HCT116 (cell line): ENCODE data around the gene KCNJ18. TPM values are rescaled to one million over a fixed set of nuclear protein-coding genes. Genes with fewer than 3 reads are reported as not detected.
"Not testable (repeated sequence)": the region's sequence is repeated elsewhere in the genome, so short reads cannot be mapped to it uniquely, and the experiment has no call there.

Source experiments
- ATAC-seq: fragments of 200-7000 bp; cut with Tn5 transposase; 2 replicates; pipeline ENCODE4 v1.9.1; 2020; ENCODE audit warnings: mild to moderate bottlenecking, moderate library complexity
- BruUV-seq: library from RNA; stranded (reverse); fragments of 400-500 nt; replicated peaks from 2 replicates; lab custom pipeline; 2021; lab: Mats Ljungman, UMichigan
- CTCF ChIA-PET: fragments of 300-600 bp; sonication (Branson Sonifier 250); formaldehyde crosslinking; loops from one replicate; lab custom pipeline; 2021; ENCODE audit warnings: antibody characterized with exemption; lab: Charles Lee
- POLR2A ChIA-PET: fragments of 300-600, 350-600 bp; sonication (Branson Sonifier 250); formaldehyde crosslinking; loops from one replicate; lab custom pipeline; 2021; ENCODE audit warnings: antibody characterized with exemption; lab: Charles Lee
- RAD21 ChIA-PET, 2 experiments: fragments of 300-600 bp; sonication (Branson Sonifier 250); formaldehyde crosslinking; loops; one replicate each; lab custom pipeline; 2023; ENCODE audit warnings: low total read pairs in 2 of 2; ENCODE audit not compliant: uncharacterized antibody in 2 of 2, unreplicated experiment in 2 of 2, low non-redundant PET in 1 of 2; lab: Charles Lee
- DNase-seq: peaks from one replicate; pipeline ENCODE4 v3.0.0-alpha.2; 2010; ENCODE audit warnings: low read depth, low spot score
- H2AFZ ChIP-seq: fragments of 200-600 bp; shearing (Covaris generic), sonication (generic); 2 replicates; pipeline ENCODE4 v1.6.1; 2017; ENCODE audit warnings: low read depth, mixed run types, mixed read lengths, antibody characterized with exemption, low read length; ENCODE audit not compliant: poor library complexity, severe bottlenecking
- H3K27ac ChIP-seq: 2 replicates; pipeline ENCODE4 v1.5.1; 2012; ENCODE audit warnings: low read depth, low read length
- H3K27me3 ChIP-seq: fragments of 200-600 bp; sonication (generic); 2 replicates; pipeline ENCODE4 v1.6.1; 2016; ENCODE audit warnings: mixed run types, low read length, mixed read lengths; ENCODE audit not compliant: insufficient read depth
- H3K36me3 ChIP-seq, 2 experiments: fragments of 200-500 bp in 1 of 2; fragments of 200-600 bp in 1 of 2; sonication (Bioruptor generic) in 1 of 2; sonication (generic) in 1 of 2; 2 replicates each; pipeline versions ENCODE4 v1.5.1 to v1.6.1; 2014 to 2016; ENCODE audit warnings: low read length in 2 of 2, inconsistent platforms in 1 of 2, mixed read lengths in 1 of 2, mixed run types in 1 of 2; ENCODE audit not compliant: insufficient read depth in 2 of 2, control insufficient read depth in 1 of 2
- H3K4me1 ChIP-seq, 2 experiments: fragments of 200-600 bp in 1 of 2; sonication (generic) in 1 of 2; 2 replicates each; pipeline versions ENCODE4 v1.5.1 to v1.6.1; 2012 to 2017; ENCODE audit warnings: low read length in 2 of 2, inconsistent platforms in 1 of 2, mild to moderate bottlenecking in 1 of 2, mixed read lengths in 1 of 2, mixed run types in 1 of 2, moderate library complexity in 1 of 2; ENCODE audit not compliant: insufficient read depth in 2 of 2, control insufficient read depth in 1 of 2
- H3K4me2 ChIP-seq: fragments of 200-600 bp; sonication (generic); 2 replicates; pipeline ENCODE4 v1.6.1; 2017; ENCODE audit warnings: mixed run types, low read length, mixed read lengths
- H3K4me3 ChIP-seq, 2 experiments: fragments of 200-600 bp in 1 of 2; sonication (generic) in 1 of 2; replicated peaks in 1 of 2; 2 replicates each; pipeline ENCODE4 v1.5.1; 2011 to 2016; ENCODE audit warnings: low read length in 2 of 2, control low read depth in 1 of 2, low read depth in 1 of 2, mild to moderate bottlenecking in 1 of 2, mixed read lengths in 1 of 2, mixed run types in 1 of 2
- H3K79me2 ChIP-seq: fragments of 200-600 bp; sonication (generic); 2 replicates; pipeline ENCODE4 v1.6.1; 2017; ENCODE audit warnings: mild to moderate bottlenecking, mixed run types, low read length, moderate library complexity, mixed read lengths; ENCODE audit not compliant: insufficient read depth
- H3K9ac ChIP-seq: fragments of 200-600 bp; sonication (generic); 2 replicates; pipeline ENCODE4 v1.6.1; 2016; ENCODE audit warnings: low read length, mixed read lengths
- H3K9me2 ChIP-seq: fragments of 200-600 bp; sonication (generic), shearing (Covaris generic); 2 replicates; pipeline ENCODE4 v1.6.1; 2017; ENCODE audit warnings: mixed run types, mild to moderate bottlenecking, moderate library complexity; ENCODE audit not compliant: insufficient read depth
- H3K9me3 ChIP-seq, 2 experiments: fragments of 200-500 bp in 1 of 2; fragments of 200-600 bp in 1 of 2; sonication (Bioruptor generic) in 1 of 2; sonication (generic) in 1 of 2; 2 replicates each; pipeline ENCODE4 v1.6.1; 2014 to 2017; ENCODE audit warnings: low read length in 2 of 2, mixed read lengths in 2 of 2, inconsistent platforms in 1 of 2, low read depth in 1 of 2, mild to moderate bottlenecking in 1 of 2, mixed run types in 1 of 2, moderate library complexity in 1 of 2; ENCODE audit not compliant: control insufficient read depth in 1 of 2, insufficient read depth in 1 of 2
- H4K20me1 ChIP-seq: fragments of 200-600 bp; sonication (generic), shearing (Covaris generic); 2 replicates; pipeline ENCODE4 v1.6.1; 2017; ENCODE audit warnings: mixed run types, mild to moderate bottlenecking, moderate library complexity; ENCODE audit not compliant: insufficient read depth
- EGR1 ChIP-seq: IDR thresholded peaks from 2 replicates; pipeline ENCODE4 v1.6.1; 2012; ENCODE audit warnings: low read depth
- EZH2phosphoT487 ChIP-seq: fragments of 200-600 bp; IDR thresholded peaks from 2 replicates; pipeline ENCODE4 v1.6.1; 2018; ENCODE audit warnings: antibody characterized with exemption, borderline replicate concordance
- JUND ChIP-seq: IDR thresholded peaks from 2 replicates; pipeline ENCODE4 v1.6.1; 2012
- SRF ChIP-seq: IDR thresholded peaks from 2 replicates; pipeline ENCODE4 v1.6.1; 2012; ENCODE audit warnings: low read depth
- ZFX ChIP-seq: fragments of 450-650 bp; IDR thresholded peaks from 2 replicates; pipeline ENCODE4 v1.6.1; 2017
- ZNF274 ChIP-seq: fragments of 200-500 bp; sonication (Bioruptor generic); IDR thresholded peaks from 2 replicates; pipeline ENCODE4 v1.6.1; 2014; ENCODE audit warnings: mild to moderate bottlenecking, low read depth, low read length, inconsistent platforms
- intact Hi-C: fragments of 100-400 bp; cut with micrococcal nuclease; formaldehyde crosslinking; loops from 2 replicates; pipeline ENCODE4 v1.10.0; 2022
- total RNA-seq: library from RNA; stranded (reverse); gene quantifications from one replicate; pipeline ENCODE4 v1.2.1, GENCODE V29; 2021; ENCODE audit not compliant: unreplicated experiment
- TF ChIP-seq, protein P1 (sequence below): IDR thresholded peaks from 2 replicates; pipeline ENCODE4 v1.6.1; 2012; ENCODE audit warnings: low read depth

Gene KCNJ18
- total RNA-seq, 1 experiment from 2014 or later, result not detected

DNA sequence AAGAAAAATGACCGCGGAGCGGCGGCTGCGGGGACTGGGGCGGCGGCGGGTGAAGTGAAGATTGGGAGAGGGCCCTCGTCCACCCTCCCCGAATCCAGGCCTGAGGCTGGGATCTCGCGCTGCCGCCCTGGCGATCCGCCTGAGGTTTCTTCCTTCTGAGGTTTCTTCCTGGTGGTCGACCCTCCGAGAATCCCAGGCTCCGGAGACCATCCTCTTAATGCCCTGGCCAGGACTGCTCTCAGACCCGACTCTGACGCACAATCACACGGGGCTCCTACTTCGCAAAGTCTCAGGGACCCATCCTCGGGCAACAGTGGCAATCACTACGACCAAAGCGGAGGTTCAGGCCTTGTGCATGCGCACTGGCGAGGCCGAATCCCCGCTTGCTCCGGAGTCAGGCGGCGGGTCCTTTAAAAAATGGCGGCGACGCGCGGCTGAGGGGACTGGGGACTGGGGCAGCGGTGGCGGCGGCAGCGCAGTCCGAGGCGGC is 18.0 kb upstream of the KCNJ18 start (continued):
- TF ChIP-seq EGR1, result no peak
- no peak for TF ChIP-seq ZFX
- no peak for TF ChIP-seq JUND
- no peak for TF ChIP-seq EZH2phosphoT487
- TF ChIP-seq, protein P1, sequence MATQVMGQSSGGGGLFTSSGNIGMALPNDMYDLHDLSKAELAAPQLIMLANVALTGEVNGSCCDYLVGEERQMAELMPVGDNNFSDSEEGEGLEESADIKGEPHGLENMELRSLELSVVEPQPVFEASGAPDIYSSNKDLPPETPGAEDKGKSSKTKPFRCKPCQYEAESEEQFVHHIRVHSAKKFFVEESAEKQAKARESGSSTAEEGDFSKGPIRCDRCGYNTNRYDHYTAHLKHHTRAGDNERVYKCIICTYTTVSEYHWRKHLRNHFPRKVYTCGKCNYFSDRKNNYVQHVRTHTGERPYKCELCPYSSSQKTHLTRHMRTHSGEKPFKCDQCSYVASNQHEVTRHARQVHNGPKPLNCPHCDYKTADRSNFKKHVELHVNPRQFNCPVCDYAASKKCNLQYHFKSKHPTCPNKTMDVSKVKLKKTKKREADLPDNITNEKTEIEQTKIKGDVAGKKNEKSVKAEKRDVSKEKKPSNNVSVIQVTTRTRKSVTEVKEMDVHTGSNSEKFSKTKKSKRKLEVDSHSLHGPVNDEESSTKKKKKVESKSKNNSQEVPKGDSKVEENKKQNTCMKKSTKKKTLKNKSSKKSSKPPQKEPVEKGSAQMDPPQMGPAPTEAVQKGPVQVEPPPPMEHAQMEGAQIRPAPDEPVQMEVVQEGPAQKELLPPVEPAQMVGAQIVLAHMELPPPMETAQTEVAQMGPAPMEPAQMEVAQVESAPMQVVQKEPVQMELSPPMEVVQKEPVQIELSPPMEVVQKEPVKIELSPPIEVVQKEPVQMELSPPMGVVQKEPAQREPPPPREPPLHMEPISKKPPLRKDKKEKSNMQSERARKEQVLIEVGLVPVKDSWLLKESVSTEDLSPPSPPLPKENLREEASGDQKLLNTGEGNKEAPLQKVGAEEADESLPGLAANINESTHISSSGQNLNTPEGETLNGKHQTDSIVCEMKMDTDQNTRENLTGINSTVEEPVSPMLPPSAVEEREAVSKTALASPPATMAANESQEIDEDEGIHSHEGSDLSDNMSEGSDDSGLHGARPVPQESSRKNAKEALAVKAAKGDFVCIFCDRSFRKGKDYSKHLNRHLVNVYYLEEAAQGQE, result no peak
- no peak for TF ChIP-seq SRF
- TF ChIP-seq ZNF274, result no peak

DNA sequence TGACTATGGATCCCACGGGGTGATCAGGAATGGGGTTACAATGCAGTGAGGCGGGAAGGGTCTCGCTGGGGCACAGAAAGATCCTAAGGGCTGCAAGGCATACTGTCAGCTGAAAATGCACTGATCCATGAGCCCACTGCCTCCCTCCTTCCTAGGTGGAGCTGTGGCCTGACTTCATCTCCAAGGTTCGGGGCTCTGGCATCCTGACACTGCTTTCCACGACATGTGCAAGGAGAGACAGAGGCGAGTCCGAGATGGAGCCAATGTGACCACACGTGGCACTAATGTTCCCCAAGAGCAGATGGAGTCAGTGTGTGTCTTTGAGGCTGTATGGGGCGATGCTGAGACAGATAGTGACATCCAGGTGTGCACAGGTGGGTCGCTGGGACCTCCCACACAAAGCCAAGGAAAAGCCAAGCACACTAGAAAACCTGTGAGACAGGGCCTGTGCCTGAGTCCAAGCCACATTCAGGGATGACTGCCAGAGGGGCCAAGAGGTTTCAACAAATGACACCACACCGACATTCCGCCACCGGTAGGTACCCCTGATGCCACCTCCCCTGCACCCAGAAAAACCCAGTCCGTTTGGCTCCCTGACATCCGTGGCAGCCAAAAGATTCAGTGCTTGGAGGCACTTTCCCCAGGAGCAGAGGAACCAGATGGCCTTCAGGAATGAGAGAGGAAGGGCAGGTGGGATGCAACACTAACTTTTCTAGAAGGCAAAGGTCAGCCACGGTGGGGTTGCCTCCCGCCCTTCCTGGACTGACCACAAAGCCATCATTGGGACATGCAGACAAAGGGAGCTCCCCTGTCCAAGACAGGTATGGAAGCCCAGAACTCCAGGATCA is 17.2 kb upstream of the KCNJ18 start:
- H3K9me2 ChIP-seq, RAD21 ChIA-PET, H3K4me3 ChIP-seq, DNase-seq, ATAC-seq, H2AFZ ChIP-seq, CTCF ChIA-PET, H3K36me3 ChIP-seq, H3K27ac ChIP-seq, H3K9me3 ChIP-seq, BruUV-seq, H4K20me1 ChIP-seq, H3K9ac ChIP-seq, H3K27me3 ChIP-seq, POLR2A ChIA-PET, H3K4me1 ChIP-seq, H3K4me2 ChIP-seq, intact Hi-C loops, H3K79me2 ChIP-seq: not testable (repeated sequence)

- POLR2A ChIA-PET, H3K9ac ChIP-seq, H3K36me3 ChIP-seq, H3K4me3 ChIP-seq, H3K27me3 ChIP-seq, H3K4me2 ChIP-seq, H3K9me2 ChIP-seq, CTCF ChIA-PET, ATAC-seq, RAD21 ChIA-PET, DNase-seq, H4K20me1 ChIP-seq, BruUV-seq, H3K79me2 ChIP-seq, intact Hi-C loops, H3K4me1 ChIP-seq, H3K27ac ChIP-seq, H3K9me3 ChIP-seq, H2AFZ ChIP-seq: not testable (repeated sequence)
Observed at GRCh38 chr17:21675739-21676130, 16.6 kb upstream of the KCNJ18 start.
